ENCODE measurements around the gene OR5C1. TPM values are rescaled to one million over a fixed set of nuclear protein-coding genes. Genes with fewer than 3 reads are reported as not detected.

OR5C1 gene
- not detected for total RNA-seq
- not detected for total RNA-seq (2013)

DNA sequence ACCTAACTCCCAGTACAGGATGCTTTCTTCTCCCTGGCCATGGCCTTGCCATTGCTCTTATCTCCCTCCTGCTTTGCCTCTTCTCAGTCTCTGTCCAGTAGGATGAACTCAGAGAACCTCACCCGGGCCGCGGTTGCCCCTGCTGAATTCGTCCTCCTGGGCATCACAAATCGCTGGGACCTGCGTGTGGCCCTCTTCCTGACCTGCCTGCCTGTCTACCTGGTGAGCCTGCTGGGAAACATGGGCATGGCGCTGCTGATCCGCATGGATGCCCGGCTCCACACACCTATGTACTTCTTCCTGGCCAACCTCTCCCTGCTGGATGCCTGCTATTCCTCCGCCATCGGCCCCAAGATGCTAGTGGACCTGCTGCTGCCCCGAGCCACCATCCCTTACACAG, at the start of gene OR5C1:
Gene OR5C1, plus strand, starts transcription at position 103 of the 400 bp plus-strand sequence. Its CDS starts 0 bp downstream, at position 103.
- whole genome bisulfite sequencing (ENCODE audit: insufficient coverage): 93% methylated on average over 12 of the region's 12 CpGs
- no peaks in the 10 kb centered on the region for H3K36me3 ChIP-seq (ENCODE audit: control insufficient read depth, insufficient read depth, low read length)
- no peak within 1 kb of the TSS for H3K27ac ChIP-seq (ENCODE audit: low read length)
- ATAC-seq (no peak), DNase-seq (no peak)
- intact Hi-C loops (cut with micrococcal nuclease): no loop called here
- Mint-ChIP-seq H3K27ac (no peak within 1 kb of the TSS), H3K9me3 (no peaks in the 10 kb centered on the region), H3K27me3 (ENCODE audit: low read depth in 2 of 2) (no peaks in the 10 kb centered on the region), H3K36me3 (no peaks in the 10 kb centered on the region), H3K4me3 (no peak within 1 kb of the TSS), H3K4me1 (no peaks in the 10 kb centered on the region)
- no peak within 1 kb of the TSS for H3K4me3 ChIP-seq (ENCODE audit: low read length)
- H3K27me3 ChIP-seq (ENCODE audit: control insufficient read depth, insufficient read depth, low read length): no peaks in the 10 kb centered on the region
- TF ChIP-seq, protein P1, sequence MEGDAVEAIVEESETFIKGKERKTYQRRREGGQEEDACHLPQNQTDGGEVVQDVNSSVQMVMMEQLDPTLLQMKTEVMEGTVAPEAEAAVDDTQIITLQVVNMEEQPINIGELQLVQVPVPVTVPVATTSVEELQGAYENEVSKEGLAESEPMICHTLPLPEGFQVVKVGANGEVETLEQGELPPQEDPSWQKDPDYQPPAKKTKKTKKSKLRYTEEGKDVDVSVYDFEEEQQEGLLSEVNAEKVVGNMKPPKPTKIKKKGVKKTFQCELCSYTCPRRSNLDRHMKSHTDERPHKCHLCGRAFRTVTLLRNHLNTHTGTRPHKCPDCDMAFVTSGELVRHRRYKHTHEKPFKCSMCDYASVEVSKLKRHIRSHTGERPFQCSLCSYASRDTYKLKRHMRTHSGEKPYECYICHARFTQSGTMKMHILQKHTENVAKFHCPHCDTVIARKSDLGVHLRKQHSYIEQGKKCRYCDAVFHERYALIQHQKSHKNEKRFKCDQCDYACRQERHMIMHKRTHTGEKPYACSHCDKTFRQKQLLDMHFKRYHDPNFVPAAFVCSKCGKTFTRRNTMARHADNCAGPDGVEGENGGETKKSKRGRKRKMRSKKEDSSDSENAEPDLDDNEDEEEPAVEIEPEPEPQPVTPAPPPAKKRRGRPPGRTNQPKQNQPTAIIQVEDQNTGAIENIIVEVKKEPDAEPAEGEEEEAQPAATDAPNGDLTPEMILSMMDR (IDR thresholded peaks at IDR 0.05): no peak
- H3K4me1 ChIP-seq (ENCODE audit: control insufficient read depth, insufficient read depth, low read length): no peaks in the 10 kb centered on the region
- H3K9me3 ChIP-seq (ENCODE audit: control insufficient read depth, insufficient read depth, low read length): no peaks in the 10 kb centered on the region

DNA sequence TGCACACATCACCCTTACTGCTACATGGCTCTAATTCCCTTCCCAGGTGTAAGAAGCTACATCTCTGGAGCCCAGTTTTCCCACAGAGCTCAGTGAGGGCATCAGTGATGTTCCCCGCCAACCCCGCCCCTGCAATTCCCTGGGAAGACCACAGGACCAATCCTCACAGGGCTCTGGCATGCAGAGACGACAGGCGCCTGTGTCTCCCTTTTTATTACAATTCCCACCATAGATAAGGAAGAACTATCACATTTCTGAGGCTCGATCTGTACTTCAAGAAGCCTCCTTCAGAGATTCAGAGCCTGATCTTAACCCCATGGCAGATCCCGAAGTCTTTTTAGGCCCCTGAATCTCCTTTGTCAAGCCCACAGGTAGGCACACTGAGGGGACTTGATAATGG, 46.7 kb upstream of the OR5C1 start, which contains the start of gene OR1L6:
Gene OR1L6, plus strand, starts transcription at position 301 of the 400 bp plus-strand sequence. CDS start 7,545 bp downstream, outside the sequence.
- Histone ChIP-seq H3K27ac (ENCODE audit: low read length) (no peak within 1 kb of the TSS), H3K36me3 (ENCODE audit: control insufficient read depth, insufficient read depth, low read length) (no peaks in the 10 kb centered on the region), H3K9me3 (ENCODE audit: control insufficient read depth, insufficient read depth, low read length) (no peaks in the 10 kb centered on the region), H3K4me3 (ENCODE audit: low read length) (no peak within 1 kb of the TSS), H3K27me3 (ENCODE audit: control insufficient read depth, insufficient read depth, low read length) (no peaks in the 10 kb centered on the region), H3K4me1 (ENCODE audit: control insufficient read depth, insufficient read depth, low read length) (no peaks in the 10 kb centered on the region)
- TF ChIP-seq, protein P1 (IDR thresholded peaks at IDR 0.05): no peak
- Mint-ChIP-seq H3K9me3 (peaks cover 4 to 5% of the 10 kb centered on the region in 2 donors), H3K27me3 (ENCODE audit: low read depth in 2 of 2) (no peaks in the 10 kb centered on the region), H3K27ac (no peak within 1 kb of the TSS), H3K4me1 (no peaks in the 10 kb centered on the region), H3K36me3 (no peaks in the 10 kb centered on the region), H3K4me3 (no peak within 1 kb of the TSS)
- DNase-seq: no peak
- no peak for ATAC-seq
- WGBS (ENCODE audit: insufficient coverage): 87% methylated on average over 6 of the region's 6 CpGs
- intact Hi-C loops (cut with micrococcal nuclease): no loop called here

DNA sequence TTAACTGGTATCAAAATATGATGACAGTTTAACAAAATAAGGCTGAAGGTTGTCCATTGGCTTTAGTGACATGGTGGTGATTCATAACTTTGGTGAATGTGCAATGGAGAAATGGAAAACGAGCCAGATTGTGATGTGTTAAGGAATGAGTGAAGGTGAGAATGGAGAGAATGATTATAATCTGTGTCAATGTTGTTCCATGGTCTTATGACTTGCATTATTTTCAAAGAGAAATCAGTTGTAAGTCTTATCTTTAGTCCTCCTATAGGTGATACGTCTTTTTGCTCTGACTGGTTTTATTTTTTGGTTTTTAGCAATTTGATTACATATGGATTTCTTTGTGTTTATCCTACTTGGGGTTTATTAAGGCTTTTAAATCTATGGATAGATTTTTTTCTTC, 33.9 kb upstream of the OR5C1 start:
- peaks cover 8 to 10% of the 10 kb centered on the region in 2 donors for H3K9me3 Mint-ChIP-seq
- no peak overlapping the region for H3K27ac Mint-ChIP-seq
- 0% methylated on average over 1 of the region's 2 CpGs for WGBS (ENCODE audit: insufficient coverage)
- DNase-seq (no peak), ATAC-seq (no peak)
- TF ChIP-seq, protein P1 (IDR thresholded peaks at IDR 0.05): no peak
- intact Hi-C loops (cut with micrococcal nuclease): no loop called here
- no peak overlapping the region for H3K4me3 ChIP-seq (ENCODE audit: low read length)
- no peaks in the 10 kb centered on the region for H3K36me3 ChIP-seq (ENCODE audit: control insufficient read depth, insufficient read depth, low read length)
- no peaks in the 10 kb centered on the region for H3K36me3 Mint-ChIP-seq
- H3K4me3 Mint-ChIP-seq: no peak overlapping the region
- H3K27ac ChIP-seq (ENCODE audit: low read length): no peak overlapping the region
- H3K4me1 Mint-ChIP-seq: no peaks in the 10 kb centered on the region
- H3K4me1 ChIP-seq (ENCODE audit: control insufficient read depth, insufficient read depth, low read length): no peaks in the 10 kb centered on the region
- no peaks in the 10 kb centered on the region for H3K9me3 ChIP-seq (ENCODE audit: control insufficient read depth, insufficient read depth, low read length)
- H3K27me3 Mint-ChIP-seq (ENCODE audit: low read depth in 2 of 2): no peaks in the 10 kb centered on the region
- H3K27me3 ChIP-seq (ENCODE audit: control insufficient read depth, insufficient read depth, low read length): no peaks in the 10 kb centered on the region

DNA sequence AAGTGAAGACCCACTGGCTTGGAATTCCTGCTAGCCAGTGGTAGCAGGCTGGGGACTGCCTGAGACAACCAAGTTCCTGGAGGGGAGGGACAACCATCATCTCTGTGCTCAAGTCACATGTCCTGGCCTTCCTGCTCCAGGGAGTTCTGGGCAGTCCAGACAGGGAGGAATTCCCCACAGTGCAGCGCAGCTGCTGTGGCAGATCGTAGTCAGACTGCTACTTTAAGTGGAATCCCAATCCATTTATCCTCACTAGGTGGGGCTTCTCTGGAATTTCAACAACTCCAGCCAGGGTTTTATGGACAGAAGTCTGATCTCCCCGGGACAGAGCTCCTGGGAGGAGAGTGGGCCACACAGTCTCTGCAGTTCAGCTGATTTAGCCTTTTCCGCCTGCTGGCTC, 20.9 kb upstream of the OR5C1 start:
- Histone ChIP-seq H3K9me3 (ENCODE audit: control insufficient read depth, insufficient read depth, low read length) (peaks cover 7% of the 10 kb centered on the region), H3K4me3 (ENCODE audit: low read length) (no peak overlapping the region), H3K27me3 (ENCODE audit: control insufficient read depth, insufficient read depth, low read length) (no peaks in the 10 kb centered on the region), H3K36me3 (ENCODE audit: control insufficient read depth, insufficient read depth, low read length) (no peaks in the 10 kb centered on the region), H3K4me1 (ENCODE audit: control insufficient read depth, insufficient read depth, low read length) (no peaks in the 10 kb centered on the region), H3K27ac (ENCODE audit: low read length) (no peak overlapping the region)
- Mint-ChIP-seq H3K9me3 (peaks cover 14 to 23% of the 10 kb centered on the region in 2 donors), H3K27ac (no peak overlapping the region), H3K4me3 (no peak overlapping the region), H3K36me3 (peaks cover 33% of the 10 kb centered on the region), H3K4me1 (no peaks in the 10 kb centered on the region), H3K27me3 (ENCODE audit: low read depth in 2 of 2) (peaks cover 0 to 5% of the 10 kb centered on the region in 2 donors)
- WGBS (ENCODE audit: insufficient coverage): 83% methylated on average over 4 of the region's 4 CpGs
- TF ChIP-seq, protein P1 (IDR thresholded peaks at IDR 0.05): no peak
- intact Hi-C loops (cut with micrococcal nuclease): no loop called here
- DNase-seq (no peak), ATAC-seq (no peak)
